Fibroblast of lung (primary cell): ENCODE measurements around the gene PSMB11. TPM values are rescaled to one million over a fixed set of nuclear protein-coding genes. Genes with fewer than 3 reads are reported as not detected.

Experiments used
- DNase-seq, 2 donors: peaks; one replicate each; pipeline versions ENCODE4 v3.0.0 to v3.0.0-alpha.2; 2010; ENCODE audit warnings: low read depth in 2 of 2
- H2AFZ ChIP-seq: 2 replicates; pipeline ENCODE4 v1.5.1; 2012; ENCODE audit warnings: low read length, control low read depth, inconsistent platforms
- H3K27ac ChIP-seq: 2 replicates; pipeline ENCODE4 v1.5.1; 2011; ENCODE audit warnings: low read length, control low read depth; ENCODE audit not compliant: insufficient read depth
- H3K27me3 ChIP-seq: 2 replicates; pipeline ENCODE4 v1.5.1; 2011; ENCODE audit warnings: mild to moderate bottlenecking, low read length; ENCODE audit not compliant: control insufficient read depth, insufficient read depth
- H3K36me3 ChIP-seq: 2 replicates; pipeline ENCODE4 v1.5.1; 2011; ENCODE audit warnings: low read length; ENCODE audit not compliant: control insufficient read depth, insufficient read depth
- H3K4me1 ChIP-seq: 2 replicates; pipeline ENCODE4 v1.5.1; 2011; ENCODE audit warnings: low read length; ENCODE audit not compliant: control insufficient read depth, insufficient read depth; ENCODE audit errors: extremely low read depth
- H3K4me2 ChIP-seq: 2 replicates; pipeline ENCODE4 v1.5.1; 2011; ENCODE audit warnings: low read length, control low read depth; ENCODE audit not compliant: insufficient read depth; ENCODE audit errors: extremely low read depth
- H3K4me3 ChIP-seq, 4 experiments: fragments of 200-600 bp in 1 of 4; sonication (generic) in 1 of 4; replicated peaks in 1 of 4; 2 replicates each; pipeline ENCODE4 v1.5.1; 2011 to 2016; ENCODE audit warnings: low read length in 4 of 4, low read depth in 3 of 4, mild to moderate bottlenecking in 3 of 4, control low read depth in 2 of 4, inconsistent platforms in 1 of 4, mixed read lengths in 1 of 4; ENCODE audit not compliant: insufficient read depth in 1 of 4; ENCODE audit errors: control extremely low read depth in 1 of 4
- H3K79me2 ChIP-seq: 2 replicates; pipeline ENCODE4 v1.5.1; 2012; ENCODE audit warnings: mild to moderate bottlenecking, low read length, inconsistent platforms; ENCODE audit not compliant: control insufficient read depth, insufficient read depth
- H3K9ac ChIP-seq: 2 replicates; pipeline ENCODE4 v1.5.1; 2011; ENCODE audit warnings: mild to moderate bottlenecking, low read length, control low read depth; ENCODE audit not compliant: insufficient read depth
- H3K9me3 ChIP-seq: 2 replicates; pipeline ENCODE4 v1.5.1; 2012; ENCODE audit warnings: low read depth, low read length; ENCODE audit not compliant: control insufficient read depth, insufficient read depth
- H4K20me1 ChIP-seq: 2 replicates; pipeline ENCODE4 v1.5.1; 2011; ENCODE audit warnings: low read length; ENCODE audit not compliant: control insufficient read depth, insufficient read depth; ENCODE audit errors: extremely low read depth
- EZH2 ChIP-seq: IDR thresholded peaks from 2 replicates; pipeline ENCODE4 v1.5.1; 2012; ENCODE audit warnings: low read length, control low read depth, mild to moderate bottlenecking; ENCODE audit errors: missing control alignments
- polyA minus RNA-seq: library from RNA; depleted of rRNA, polyadenylated mRNA; stranded (reverse); fragments of >200 nt; gene quantifications from 2 replicates; pipeline ENCODE4 v1.2.3, GENCODE V29; 2011; ENCODE audit warnings: low replicate concordance
- polyA plus RNA-seq, 2 donors: library from polyadenylated mRNA; depleted of rRNA in 1 of 2; stranded (reverse) in 1 of 2; unstranded in 1 of 2; fragments of >200 nt; gene quantifications; 2 replicates each; pipeline ENCODE4 v1.2.1, GENCODE V29; 2011 to 2012; ENCODE audit warnings: missing spikeins in 1 of 2
- total RNA-seq: library from RNA; depleted of rRNA; stranded (reverse); fragments of >200 nt; gene quantifications from 2 replicates; pipeline ENCODE4 v1.2.1, GENCODE V29; 2014
- TF ChIP-seq, protein P1 (sequence below), 2 donors: IDR thresholded peaks in 1 of 2; conservative IDR thresholded peaks in 1 of 2; 1 replicate in 1 of 2; 2 replicates in 1 of 2; pipeline ENCODE4 v1.5.1; 2011 to 2012; ENCODE audit warnings: low read length in 2 of 2, control low read depth in 1 of 2, inconsistent platforms in 1 of 2, low read depth in 1 of 2, mild to moderate bottlenecking in 1 of 2

Gene PSMB11, protein sequence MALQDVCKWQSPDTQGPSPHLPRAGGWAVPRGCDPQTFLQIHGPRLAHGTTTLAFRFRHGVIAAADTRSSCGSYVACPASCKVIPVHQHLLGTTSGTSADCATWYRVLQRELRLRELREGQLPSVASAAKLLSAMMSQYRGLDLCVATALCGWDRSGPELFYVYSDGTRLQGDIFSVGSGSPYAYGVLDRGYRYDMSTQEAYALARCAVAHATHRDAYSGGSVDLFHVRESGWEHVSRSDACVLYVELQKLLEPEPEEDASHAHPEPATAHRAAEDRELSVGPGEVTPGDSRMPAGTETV
- total RNA-seq (under 0.01 TPM in 1 of 2 replicates, not detected in the other), polyA plus RNA-seq (not detected in 2 replicates), polyA minus RNA-seq (not detected in 2 replicates)
- polyA plus RNA-seq (2012), result not detected in 2 replicates

DNA sequence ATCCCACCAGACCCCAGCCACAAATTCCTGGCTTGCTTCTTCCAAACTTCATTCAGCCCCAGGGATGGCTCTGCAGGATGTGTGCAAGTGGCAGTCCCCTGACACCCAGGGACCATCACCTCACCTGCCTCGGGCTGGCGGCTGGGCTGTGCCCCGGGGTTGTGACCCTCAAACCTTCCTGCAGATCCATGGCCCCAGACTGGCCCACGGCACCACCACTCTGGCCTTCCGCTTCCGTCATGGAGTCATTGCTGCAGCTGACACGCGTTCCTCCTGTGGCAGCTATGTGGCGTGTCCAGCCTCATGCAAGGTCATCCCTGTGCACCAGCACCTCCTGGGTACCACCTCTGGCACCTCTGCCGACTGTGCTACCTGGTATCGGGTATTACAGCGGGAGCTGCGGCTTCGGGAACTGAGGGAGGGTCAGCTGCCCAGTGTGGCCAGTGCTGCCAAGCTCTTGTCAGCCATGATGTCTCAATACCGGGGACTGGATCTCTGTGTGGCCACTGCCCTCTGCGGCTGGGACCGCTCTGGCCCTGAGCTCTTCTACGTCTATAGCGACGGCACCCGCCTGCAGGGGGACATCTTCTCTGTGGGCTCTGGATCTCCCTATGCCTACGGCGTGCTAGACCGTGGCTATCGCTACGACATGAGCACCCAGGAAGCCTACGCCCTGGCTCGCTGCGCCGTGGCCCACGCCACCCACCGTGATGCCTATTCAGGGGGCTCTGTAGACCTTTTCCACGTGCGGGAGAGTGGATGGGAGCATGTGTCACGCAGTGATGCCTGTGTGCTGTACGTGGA lies at the start of gene PSMB11:
PSMB11 (plus strand) TSS at position 51 of the 804 bp plus-strand sequence; CDS start at position 65, 14 bp downstream.
- no peaks in the 10 kb centered on the region for H3K4me1 ChIP-seq
- no peaks in the 10 kb centered on the region for H3K27me3 ChIP-seq
- no peaks in the 10 kb centered on the region for H3K36me3 ChIP-seq
- H3K9ac ChIP-seq, result no peak within 1 kb of the TSS
- DNase-seq, result no peak
- no peaks in the 10 kb centered on the region for H3K9me3 ChIP-seq
- no peak within 1 kb of the TSS for H3K27ac ChIP-seq
- no peak within 1 kb of the TSS for H2AFZ ChIP-seq
- H3K4me3 ChIP-seq, result no peak within 1 kb of the TSS
- H4K20me1 ChIP-seq, result no peaks in the 10 kb centered on the region
- H3K79me2 ChIP-seq, result no peaks in the 10 kb centered on the region
- TF ChIP-seq, protein P1, sequence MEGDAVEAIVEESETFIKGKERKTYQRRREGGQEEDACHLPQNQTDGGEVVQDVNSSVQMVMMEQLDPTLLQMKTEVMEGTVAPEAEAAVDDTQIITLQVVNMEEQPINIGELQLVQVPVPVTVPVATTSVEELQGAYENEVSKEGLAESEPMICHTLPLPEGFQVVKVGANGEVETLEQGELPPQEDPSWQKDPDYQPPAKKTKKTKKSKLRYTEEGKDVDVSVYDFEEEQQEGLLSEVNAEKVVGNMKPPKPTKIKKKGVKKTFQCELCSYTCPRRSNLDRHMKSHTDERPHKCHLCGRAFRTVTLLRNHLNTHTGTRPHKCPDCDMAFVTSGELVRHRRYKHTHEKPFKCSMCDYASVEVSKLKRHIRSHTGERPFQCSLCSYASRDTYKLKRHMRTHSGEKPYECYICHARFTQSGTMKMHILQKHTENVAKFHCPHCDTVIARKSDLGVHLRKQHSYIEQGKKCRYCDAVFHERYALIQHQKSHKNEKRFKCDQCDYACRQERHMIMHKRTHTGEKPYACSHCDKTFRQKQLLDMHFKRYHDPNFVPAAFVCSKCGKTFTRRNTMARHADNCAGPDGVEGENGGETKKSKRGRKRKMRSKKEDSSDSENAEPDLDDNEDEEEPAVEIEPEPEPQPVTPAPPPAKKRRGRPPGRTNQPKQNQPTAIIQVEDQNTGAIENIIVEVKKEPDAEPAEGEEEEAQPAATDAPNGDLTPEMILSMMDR (conservative IDR thresholded peaks at IDR 0.05 in 1 of 2, IDR thresholded peaks at IDR 0.05 in 1 of 2; ENCODE audit: low read depth in 1 of 2, low read length in 2 of 2), result no peak
- no peak for TF ChIP-seq EZH2
- H3K4me2 ChIP-seq, result no peak within 1 kb of the TSS

DNA sequence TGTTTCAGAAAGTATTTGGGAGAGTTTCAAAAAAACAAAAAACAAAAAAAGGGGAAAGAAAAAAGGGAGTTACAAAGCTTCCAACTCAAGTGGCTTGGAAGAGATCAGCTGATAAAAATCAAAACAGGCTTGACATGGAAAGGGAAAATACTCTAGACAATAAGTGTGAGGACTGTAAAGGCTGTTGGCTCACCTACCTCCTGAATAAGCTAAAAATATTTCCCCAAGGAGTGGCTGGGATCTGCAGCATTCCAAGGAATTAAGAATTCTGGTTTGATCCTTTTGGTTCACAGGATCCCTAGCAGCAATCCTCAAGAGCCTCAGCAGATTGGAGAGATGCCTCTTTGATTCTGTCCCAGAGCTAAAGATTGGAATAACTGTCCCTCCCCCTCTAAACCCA lies 48.5 kb upstream of the PSMB11 start:
- Histone ChIP-seq H3K79me2 (no peaks in the 10 kb centered on the region), H3K27me3 (no peaks in the 10 kb centered on the region), H2AFZ (no peak overlapping the region), H3K4me1 (peaks cover 3% of the 10 kb centered on the region), H3K4me2 (no peak overlapping the region), H3K9me3 (no peaks in the 10 kb centered on the region), H4K20me1 (no peaks in the 10 kb centered on the region), H3K4me3 (no peak overlapping the region), H3K9ac (no peak overlapping the region), H3K27ac (no peak overlapping the region), H3K36me3 (no peaks in the 10 kb centered on the region)
- TF ChIP-seq, protein P1 (conservative IDR thresholded peaks at IDR 0.05 in 1 of 2, IDR thresholded peaks at IDR 0.05 in 1 of 2; ENCODE audit: low read depth in 1 of 2, low read length in 2 of 2), result no peak
- TF ChIP-seq EZH2, result no peak
- peak in 1 of 2 donors; percentile 19 for DNase-seq

DNA sequence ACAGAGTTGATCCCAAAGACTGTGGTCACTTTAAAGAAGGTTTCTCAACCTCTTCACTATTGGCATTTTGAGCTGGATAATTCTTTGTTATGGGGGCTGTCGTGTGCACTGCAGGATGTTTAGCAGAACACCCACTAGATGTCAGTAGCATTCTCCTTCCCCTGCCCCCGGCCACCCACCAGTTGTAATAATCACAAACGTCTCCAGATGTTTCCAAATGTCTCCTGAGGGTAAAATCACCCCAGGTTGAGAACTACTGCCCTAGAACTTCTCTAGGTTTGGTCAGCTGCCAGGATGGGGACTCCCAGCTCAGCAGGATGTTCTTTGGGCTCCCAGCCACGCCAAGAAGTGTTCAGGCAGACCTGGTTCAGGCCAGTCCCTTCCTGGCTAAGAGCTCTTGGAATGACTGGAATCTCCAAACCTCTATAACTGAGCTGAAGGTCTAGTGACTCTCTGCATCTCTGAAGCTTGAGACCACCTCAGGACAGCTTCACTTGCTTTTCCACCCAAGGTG lies 47.2 kb upstream of the PSMB11 start:
- Histone ChIP-seq H3K4me3 (no peak overlapping the region), H3K27me3 (no peaks in the 10 kb centered on the region), H3K4me2 (no peak overlapping the region), H4K20me1 (no peaks in the 10 kb centered on the region), H3K4me1 (peaks cover 3% of the 10 kb centered on the region), H2AFZ (no peak overlapping the region), H3K36me3 (no peaks in the 10 kb centered on the region), H3K9ac (no peak overlapping the region), H3K79me2 (no peaks in the 10 kb centered on the region), H3K9me3 (no peaks in the 10 kb centered on the region), H3K27ac (no peak overlapping the region)
- TF ChIP-seq, protein P1 (conservative IDR thresholded peaks at IDR 0.05 in 1 of 2, IDR thresholded peaks at IDR 0.05 in 1 of 2; ENCODE audit: low read depth in 1 of 2, low read length in 2 of 2), result peak; percentile 51 to 75
- TF ChIP-seq EZH2, result no peak
- peak; percentile 56 for DNase-seq
